Osteoblast (primary cell): ENCODE data around the gene KIAA0825. TPM values are rescaled to one million over a fixed set of nuclear protein-coding genes. Genes with fewer than 3 reads are reported as not detected.
A peak's percentile ranks its signal among the peaks of the same experiment; 100 is the strongest.

Experiments
- DNase-seq: peaks from one replicate; pipeline ENCODE4 v3.0.0; 2011; ENCODE audit warnings: low spot score, mixed read lengths; ENCODE audit not compliant: insufficient read length; ENCODE audit errors: missing footprints
- H2AFZ ChIP-seq: 2 replicates; pipeline ENCODE4 v1.6.0; 2011; ENCODE audit warnings: mild to moderate bottlenecking, low read length
- H3K27ac ChIP-seq: 2 replicates; pipeline ENCODE4 v1.5.1; 2011; ENCODE audit warnings: mild to moderate bottlenecking, low read depth, low read length, moderate library complexity
- H3K27me3 ChIP-seq: 2 replicates; pipeline ENCODE4 v1.6.0; 2012; ENCODE audit warnings: mild to moderate bottlenecking, control low read depth, inconsistent platforms, low read length, moderate library complexity; ENCODE audit not compliant: insufficient read depth
- H3K36me3 ChIP-seq: 2 replicates; pipeline ENCODE4 v1.5.1; 2011; ENCODE audit warnings: mild to moderate bottlenecking, low read length, control low read depth, moderate library complexity; ENCODE audit not compliant: insufficient read depth
- H3K4me1 ChIP-seq: 2 replicates; pipeline ENCODE4 v1.5.1; 2011; ENCODE audit warnings: mild to moderate bottlenecking, low read length, control low read depth, moderate library complexity; ENCODE audit not compliant: insufficient read depth
- H3K4me2 ChIP-seq: 2 replicates; pipeline ENCODE4 v1.6.0; 2011; ENCODE audit warnings: mild to moderate bottlenecking, low read length; ENCODE audit not compliant: insufficient read depth
- H3K4me3 ChIP-seq: fragments of 200-600 bp; sonication (generic); 3 replicates; pipeline ENCODE4 v1.5.1; 2012; ENCODE audit warnings: mild to moderate bottlenecking, low read length, inconsistent platforms; ENCODE audit not compliant: insufficient read depth
- H3K79me2 ChIP-seq: 2 replicates; pipeline ENCODE4 v1.6.0; 2012; ENCODE audit warnings: mild to moderate bottlenecking, low read length, control low read depth, inconsistent platforms; ENCODE audit not compliant: insufficient read depth
- H3K9me3 ChIP-seq: 2 replicates; pipeline ENCODE4 v1.5.1; 2011; ENCODE audit warnings: low read depth, low read length, control low read depth
- H4K20me1 ChIP-seq: 2 replicates; pipeline ENCODE4 v1.6.0; 2012; ENCODE audit warnings: mild to moderate bottlenecking, low read length, control low read depth; ENCODE audit not compliant: insufficient read depth
- CTCF ChIP-seq: IDR thresholded peaks from 2 replicates; pipeline ENCODE4 v1.5.1; 2011; ENCODE audit warnings: mild to moderate bottlenecking, low read depth, low read length, moderate library complexity; ENCODE audit errors: extremely low read depth
- total RNA-seq: library from RNA; depleted of rRNA; stranded (reverse); fragments of >200 nt; gene quantifications from 2 replicates; pipeline ENCODE4 v1.2.3, GENCODE V29; 2012

KIAA0825 gene
- total RNA-seq, 1 donor, result 8.0 TPM

GRCh38 chr5:94254214-94254613 is 364.2 kb downstream of the KIAA0825 start:
- Histone ChIP-seq H3K9me3 (no peaks in the 10 kb centered on the region), H3K4me1 (no peaks in the 10 kb centered on the region), H2AFZ (no peak overlapping the region), H4K20me1 (no peaks in the 10 kb centered on the region), H3K36me3 (no peaks in the 10 kb centered on the region), H3K27me3 (no peaks in the 10 kb centered on the region), H3K4me3 (no peak overlapping the region), H3K4me2 (no peak overlapping the region), H3K79me2 (no peaks in the 10 kb centered on the region), H3K27ac (no peak overlapping the region)
- TF ChIP-seq CTCF, result peak; percentile 12
- DNase-seq, result no peak

GRCh38 chr5:94250985-94251384 is 367.4 kb downstream of the KIAA0825 start:
- no peak for TF ChIP-seq CTCF
- no peak overlapping the region for H2AFZ ChIP-seq
- H3K27me3 ChIP-seq, result no peaks in the 10 kb centered on the region
- H3K4me1 ChIP-seq, result no peaks in the 10 kb centered on the region
- H3K27ac ChIP-seq, result no peak overlapping the region
- no peak overlapping the region for H3K4me3 ChIP-seq
- no peak for DNase-seq
- no peak overlapping the region for H3K4me2 ChIP-seq
- no peaks in the 10 kb centered on the region for H3K79me2 ChIP-seq
- no peaks in the 10 kb centered on the region for H3K36me3 ChIP-seq
- no peaks in the 10 kb centered on the region for H4K20me1 ChIP-seq
- no peaks in the 10 kb centered on the region for H3K9me3 ChIP-seq

GRCh38 chr5:94249430-94249829 is 369.0 kb downstream of the KIAA0825 start:
- H3K4me2 ChIP-seq, result no peak overlapping the region
- H3K36me3 ChIP-seq, result no peaks in the 10 kb centered on the region
- H3K9me3 ChIP-seq, result no peaks in the 10 kb centered on the region
- TF ChIP-seq CTCF, result no peak
- H4K20me1 ChIP-seq, result no peaks in the 10 kb centered on the region
- H3K4me1 ChIP-seq, result no peaks in the 10 kb centered on the region
- no peak overlapping the region for H3K27ac ChIP-seq
- H2AFZ ChIP-seq, result no peak overlapping the region
- H3K4me3 ChIP-seq, result no peak overlapping the region
- H3K79me2 ChIP-seq, result no peaks in the 10 kb centered on the region
- no peaks in the 10 kb centered on the region for H3K27me3 ChIP-seq
- no peak for DNase-seq

- no peak overlapping the region for H2AFZ ChIP-seq
- no peaks in the 10 kb centered on the region for H3K79me2 ChIP-seq
- no peak overlapping the region for H3K4me2 ChIP-seq
- no peak for DNase-seq
- H3K9me3 ChIP-seq, result no peaks in the 10 kb centered on the region
- H4K20me1 ChIP-seq, result no peaks in the 10 kb centered on the region
- no peak for TF ChIP-seq CTCF
- peaks cover 8% of the 10 kb centered on the region for H3K4me1 ChIP-seq
- H3K27me3 ChIP-seq, result no peaks in the 10 kb centered on the region
- no peak overlapping the region for H3K27ac ChIP-seq
- H3K36me3 ChIP-seq, result no peaks in the 10 kb centered on the region
- no peak overlapping the region for H3K4me3 ChIP-seq
These were observed 370.1 kb downstream of the KIAA0825 start for GRCh38 chr5:94248175-94248875.
